Activated CD4-positive, alpha-beta T cell treated with anti-CD3 and anti-CD28 coated beads for 4 hours (primary cell): ENCODE results near the gene GLG1.
"Not testable (repeated sequence)": the region's sequence is repeated elsewhere in the genome, so short reads cannot be mapped to it uniquely, and the experiment has no call there.

Source experiments
- DNase-seq, 2 donors: peaks; one replicate each; pipeline ENCODE4 v3.0.0-alpha.2; 2020

Gene GLG1

DNA sequence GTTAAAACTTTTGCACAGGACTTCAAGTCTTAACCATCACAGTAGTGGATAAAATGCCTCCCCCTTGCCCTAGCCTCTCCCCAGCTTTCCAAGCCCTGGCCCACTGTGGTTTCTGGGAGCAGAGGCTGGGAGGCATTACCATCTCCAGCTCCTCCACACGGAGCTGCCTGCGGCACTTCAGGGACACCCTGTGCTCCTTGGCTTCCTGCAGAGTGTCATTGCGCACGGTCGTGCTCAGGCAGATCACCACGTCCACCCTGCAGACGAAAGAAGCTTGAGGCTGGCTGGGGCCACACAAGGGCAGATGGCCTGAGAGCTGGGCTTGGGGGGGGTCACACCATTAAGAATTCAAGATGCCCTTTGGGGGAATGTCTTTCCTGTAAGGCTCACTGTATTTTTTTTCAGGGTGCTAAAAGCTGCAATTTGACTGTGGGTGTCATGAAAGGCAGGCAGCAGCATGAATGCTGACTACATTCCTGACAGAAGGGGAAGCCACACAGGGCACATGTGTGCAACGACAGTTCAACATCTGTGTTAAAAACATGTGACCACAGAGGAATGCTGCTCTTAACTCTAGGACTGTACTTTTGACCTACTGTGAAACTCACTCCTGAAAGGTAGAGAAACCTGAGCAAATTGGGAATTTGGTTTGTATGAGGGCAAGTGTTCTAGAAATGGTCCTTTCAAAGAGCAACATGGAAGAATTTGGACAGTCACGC, 137.9 kb downstream of the GLG1 start:
- no peak for DNase-seq

DNA sequence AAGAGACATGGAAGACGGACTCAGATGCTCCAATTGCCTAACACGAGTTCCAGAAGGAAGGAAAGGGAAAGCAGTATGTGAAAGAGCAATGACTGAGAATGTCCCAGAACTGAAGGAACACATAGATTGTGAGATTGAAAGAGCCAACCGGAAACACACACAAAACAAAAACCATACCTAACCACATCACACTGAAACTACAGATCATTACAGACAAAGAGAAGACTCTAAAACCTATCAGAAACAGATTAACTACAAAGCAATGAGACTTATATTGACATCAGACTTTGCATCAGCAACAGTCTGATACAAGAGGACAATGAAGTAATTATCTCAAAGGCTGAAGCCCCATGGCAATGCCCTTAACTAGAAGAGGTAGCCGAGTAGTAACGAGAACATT, 140.0 kb downstream of the GLG1 start:
- DNase-seq = no peak

GRCh38 chr16:74465851-74466685, 140.8 kb downstream of the GLG1 start:
- DNase-seq = no peak

GRCh38 chr16:74465281-74465680, 141.6 kb downstream of the GLG1 start:
- DNase-seq = no peak

- DNase-seq = no peak
These were observed 143.0 kb downstream of the GLG1 start for GRCh38 chr16:74463888-74464287.

GRCh38 chr16:74462361-74462760, 144.6 kb downstream of the GLG1 start:
- no peak for DNase-seq

DNA sequence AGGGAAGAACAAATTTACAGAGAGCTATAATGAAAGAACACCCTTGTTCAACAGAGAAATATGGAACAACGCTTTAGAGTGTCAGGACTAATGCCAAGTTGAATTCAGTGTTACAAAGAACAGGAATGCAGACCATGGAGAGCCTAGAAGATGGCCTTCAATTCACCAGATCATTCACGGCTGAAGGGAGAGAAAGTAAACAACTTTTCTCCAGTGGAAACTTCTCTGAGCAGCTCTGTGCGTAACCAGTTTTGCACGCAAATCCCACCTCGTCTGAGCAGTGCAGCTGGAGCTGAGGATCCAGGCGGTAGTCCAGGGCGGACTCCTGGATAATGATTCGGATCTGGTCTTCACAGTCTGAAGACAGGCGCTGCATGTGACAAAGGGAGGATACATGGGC, 145.1 kb downstream of the GLG1 start:
- no peak for DNase-seq

- no peak for DNase-seq
These were observed 146.4 kb downstream of the GLG1 start for GRCh38 chr16:74460542-74460941.

DNA sequence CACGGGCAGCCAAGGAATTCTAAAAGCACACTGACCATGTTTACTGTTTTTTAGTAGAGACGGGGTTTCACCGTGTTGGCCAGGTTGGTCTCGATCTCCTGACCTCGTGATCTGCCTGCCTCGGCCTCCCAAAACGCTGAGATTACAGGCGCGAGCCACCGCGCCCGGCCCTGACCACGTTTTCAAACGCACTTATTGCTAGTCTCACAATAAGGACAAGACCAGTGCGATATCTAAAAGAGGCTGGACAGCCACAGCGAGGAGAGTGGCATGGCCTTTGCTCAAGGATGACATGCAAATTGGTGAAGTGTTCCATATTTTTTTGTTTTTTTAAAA, 150.7 kb downstream of the GLG1 start:
- no peak for DNase-seq

DNA sequence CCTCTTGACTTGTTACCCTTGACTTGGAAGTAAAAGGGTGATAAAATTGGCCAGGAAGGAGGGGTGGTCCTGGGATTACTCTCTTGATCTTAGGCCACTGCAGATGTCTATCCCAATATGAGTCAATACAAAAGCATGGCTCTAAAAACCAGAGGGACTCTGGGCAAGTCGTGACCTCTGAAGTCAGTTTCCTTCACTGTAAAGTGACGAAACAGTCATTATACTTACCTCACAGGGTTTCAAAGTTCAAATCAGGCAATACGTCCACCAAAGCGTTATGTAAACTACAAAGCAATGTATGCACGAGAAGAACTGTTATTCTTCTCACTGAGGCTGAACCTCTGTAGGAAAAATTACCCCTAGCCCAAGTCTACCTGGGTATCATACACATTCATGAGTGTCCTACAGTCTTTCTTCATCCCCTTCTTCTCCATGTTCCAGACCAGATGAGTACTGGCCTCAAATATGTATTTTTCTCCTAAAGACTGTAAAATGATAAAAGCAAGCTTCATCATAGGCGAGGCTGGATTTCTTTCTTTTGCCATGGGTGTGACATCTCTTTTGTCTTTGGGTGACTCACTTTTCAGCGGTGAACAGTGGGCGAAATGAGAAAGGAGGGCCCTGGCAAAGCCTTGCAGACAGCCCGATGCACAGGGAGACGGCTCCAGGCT, 151.2 kb downstream of the GLG1 start:
- no peak for DNase-seq

DNA sequence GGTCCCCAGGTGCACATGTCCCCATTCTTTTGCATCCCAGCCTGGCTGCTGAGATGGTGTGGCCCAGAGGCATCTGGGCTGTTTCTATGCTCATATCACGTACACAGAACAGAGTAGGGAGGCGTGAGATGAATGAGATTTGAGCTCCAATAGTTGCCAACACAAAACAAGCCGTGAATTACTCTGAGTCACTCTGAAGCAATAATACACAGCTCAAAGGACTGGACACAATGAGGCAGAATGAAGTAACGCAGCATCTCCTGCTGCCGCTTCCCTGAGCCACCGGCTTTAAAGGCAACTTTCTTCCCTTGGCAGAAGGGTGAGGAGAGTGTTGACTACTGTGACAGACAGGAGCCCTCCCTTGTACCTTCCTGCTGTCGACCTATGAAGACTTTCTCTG, 151.7 kb downstream of the GLG1 start:
- no peak for DNase-seq

DNA sequence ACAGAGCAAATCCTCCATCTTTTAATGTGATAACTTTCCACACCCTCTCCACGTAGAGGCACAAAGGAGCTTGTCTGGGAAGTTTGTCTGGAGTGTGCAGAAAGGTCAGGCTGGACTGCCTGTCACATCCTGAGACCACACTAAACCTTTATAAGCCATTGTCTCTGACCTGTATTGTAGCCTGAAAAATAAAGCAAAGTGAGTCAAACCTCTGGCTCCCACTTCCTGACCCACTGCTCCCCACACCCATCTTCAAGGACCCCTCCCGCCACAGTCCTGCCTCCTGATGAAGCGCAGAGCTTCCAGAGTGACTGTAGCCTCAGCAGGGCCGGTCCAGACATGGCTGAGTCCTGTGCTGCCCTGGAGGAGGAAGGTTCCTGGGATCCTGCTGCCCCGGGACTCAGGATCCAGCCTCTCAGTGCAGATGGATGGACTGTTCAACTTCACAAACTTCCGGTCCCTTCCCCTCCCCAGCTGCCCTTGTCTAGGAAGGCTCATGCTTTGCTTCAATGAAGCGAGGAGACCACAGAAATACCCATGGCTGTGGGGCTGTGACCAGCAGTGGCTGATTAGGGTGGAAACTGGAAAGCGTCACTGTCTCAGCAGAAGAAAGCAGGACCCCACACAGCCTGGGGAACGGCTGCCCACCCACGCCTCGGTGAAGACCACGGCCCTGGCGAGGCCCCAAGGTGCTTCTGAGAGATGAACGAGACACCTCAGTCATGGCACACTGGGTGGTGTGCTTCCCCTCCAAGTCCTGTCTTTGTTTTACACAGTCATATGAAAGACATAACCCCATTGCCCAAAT, 154.8 kb downstream of the GLG1 start:
- no peak for DNase-seq

- no peak for DNase-seq
These were observed 155.8 kb downstream of the GLG1 start for GRCh38 chr16:74450967-74451760.

GRCh38 chr16:74450236-74450635, 156.7 kb downstream of the GLG1 start:
- DNase-seq = no peak

- no peak for DNase-seq
These were observed 157.4 kb downstream of the GLG1 start for GRCh38 chr16:74449470-74449869.

DNA sequence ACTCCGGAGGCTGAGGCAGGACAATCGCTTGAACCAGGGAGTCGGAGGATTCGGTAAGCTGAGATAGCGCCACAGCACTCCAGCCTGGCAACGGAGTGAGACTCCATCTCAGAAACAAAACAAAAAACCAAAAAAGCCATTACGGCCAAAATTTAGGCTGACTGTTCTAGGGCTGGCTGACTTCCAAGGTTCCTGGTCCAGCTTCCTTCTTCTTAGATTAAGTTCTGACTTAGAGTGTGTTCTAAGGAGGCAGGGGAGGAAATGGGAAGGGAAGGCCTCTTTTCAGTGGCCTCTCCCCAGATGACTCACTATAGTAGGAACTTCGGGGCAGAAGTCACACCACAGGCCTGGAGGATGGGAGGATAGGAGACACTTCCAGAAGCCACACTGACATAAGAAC, 157.9 kb downstream of the GLG1 start:
- no peak for DNase-seq

DNA sequence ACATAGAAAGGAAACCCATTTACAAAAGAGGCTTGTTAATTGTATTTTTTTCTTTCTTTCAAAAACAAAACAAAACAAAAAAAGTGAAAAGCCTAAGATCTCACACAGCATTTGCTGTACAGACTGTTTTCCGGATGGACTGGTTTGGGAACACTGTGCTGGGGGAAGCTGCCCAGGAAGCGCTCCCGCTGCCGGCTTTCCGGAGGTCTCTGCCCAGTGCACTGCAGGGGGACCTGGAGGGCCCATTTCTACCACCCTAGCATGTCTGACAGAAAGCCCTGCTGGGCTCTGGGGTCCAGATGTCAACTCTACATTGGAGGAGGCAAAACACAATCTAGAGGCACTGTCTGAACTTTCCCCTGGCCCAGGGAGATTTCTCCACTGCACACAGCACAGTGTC, 159.3 kb downstream of the GLG1 start:
- DNase-seq = no peak

GRCh38 chr16:74446866-74447265, 160.0 kb downstream of the GLG1 start:
- DNase-seq = no peak

GRCh38 chr16:74443624-74444346, 163.1 kb downstream of the GLG1 start:
- not testable (repeated sequence) for DNase-seq

DNA sequence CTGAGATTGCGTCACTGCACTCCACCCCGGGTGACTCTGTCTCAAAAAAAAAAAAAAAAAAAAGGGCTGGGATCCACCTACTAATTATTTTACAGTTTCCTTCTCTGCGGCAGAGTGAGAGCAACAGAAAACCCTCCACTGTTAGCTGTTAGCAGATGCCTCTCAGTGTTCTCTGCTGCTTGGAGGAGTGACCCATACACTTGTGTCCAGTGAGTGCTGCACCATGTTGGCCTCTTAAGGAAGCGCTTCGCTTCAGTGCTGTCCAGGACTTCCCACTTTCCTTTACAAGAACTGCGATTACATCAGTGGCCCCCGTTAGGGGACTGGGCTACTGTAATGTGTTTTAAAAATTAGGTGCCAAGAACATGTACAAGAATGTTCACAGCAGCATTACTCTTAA, 167.2 kb downstream of the GLG1 start:
- DNase-seq = no peak

GRCh38 chr16:74438492-74438979, 168.4 kb downstream of the GLG1 start:
- no peak for DNase-seq
